GM12872 (cell line): ENCODE data around the gene ELP2.

Source experiments
- TF ChIP-seq, protein P1 (sequence below): IDR thresholded peaks from 3 replicates; pipeline ENCODE4 v1.5.1; 2011; ENCODE audit warnings: low read depth, mild to moderate bottlenecking, low read length, moderate library complexity; ENCODE audit not compliant: insufficient read depth

ELP2 gene

DNA sequence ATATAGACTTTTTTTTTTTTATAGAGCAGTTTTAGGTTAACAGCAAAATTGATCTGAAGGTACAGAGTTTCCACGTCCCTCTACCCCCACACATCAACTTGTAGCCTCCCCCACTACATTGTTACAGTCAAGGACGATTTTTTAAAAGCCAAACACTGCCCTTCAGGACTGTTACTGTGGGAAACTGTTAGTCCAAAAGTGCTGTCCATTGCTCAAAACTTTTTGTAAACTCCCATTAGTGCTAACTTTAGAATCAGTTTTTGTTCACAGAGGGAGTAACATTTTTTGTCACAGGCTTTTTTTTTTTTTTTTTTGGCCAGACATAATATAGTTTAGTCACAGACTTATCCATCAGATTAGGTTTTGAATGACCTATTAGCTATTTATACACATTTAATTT lies 24.1 kb downstream of the ELP2 start:
- TF ChIP-seq, protein P1, sequence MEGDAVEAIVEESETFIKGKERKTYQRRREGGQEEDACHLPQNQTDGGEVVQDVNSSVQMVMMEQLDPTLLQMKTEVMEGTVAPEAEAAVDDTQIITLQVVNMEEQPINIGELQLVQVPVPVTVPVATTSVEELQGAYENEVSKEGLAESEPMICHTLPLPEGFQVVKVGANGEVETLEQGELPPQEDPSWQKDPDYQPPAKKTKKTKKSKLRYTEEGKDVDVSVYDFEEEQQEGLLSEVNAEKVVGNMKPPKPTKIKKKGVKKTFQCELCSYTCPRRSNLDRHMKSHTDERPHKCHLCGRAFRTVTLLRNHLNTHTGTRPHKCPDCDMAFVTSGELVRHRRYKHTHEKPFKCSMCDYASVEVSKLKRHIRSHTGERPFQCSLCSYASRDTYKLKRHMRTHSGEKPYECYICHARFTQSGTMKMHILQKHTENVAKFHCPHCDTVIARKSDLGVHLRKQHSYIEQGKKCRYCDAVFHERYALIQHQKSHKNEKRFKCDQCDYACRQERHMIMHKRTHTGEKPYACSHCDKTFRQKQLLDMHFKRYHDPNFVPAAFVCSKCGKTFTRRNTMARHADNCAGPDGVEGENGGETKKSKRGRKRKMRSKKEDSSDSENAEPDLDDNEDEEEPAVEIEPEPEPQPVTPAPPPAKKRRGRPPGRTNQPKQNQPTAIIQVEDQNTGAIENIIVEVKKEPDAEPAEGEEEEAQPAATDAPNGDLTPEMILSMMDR: no peak

DNA sequence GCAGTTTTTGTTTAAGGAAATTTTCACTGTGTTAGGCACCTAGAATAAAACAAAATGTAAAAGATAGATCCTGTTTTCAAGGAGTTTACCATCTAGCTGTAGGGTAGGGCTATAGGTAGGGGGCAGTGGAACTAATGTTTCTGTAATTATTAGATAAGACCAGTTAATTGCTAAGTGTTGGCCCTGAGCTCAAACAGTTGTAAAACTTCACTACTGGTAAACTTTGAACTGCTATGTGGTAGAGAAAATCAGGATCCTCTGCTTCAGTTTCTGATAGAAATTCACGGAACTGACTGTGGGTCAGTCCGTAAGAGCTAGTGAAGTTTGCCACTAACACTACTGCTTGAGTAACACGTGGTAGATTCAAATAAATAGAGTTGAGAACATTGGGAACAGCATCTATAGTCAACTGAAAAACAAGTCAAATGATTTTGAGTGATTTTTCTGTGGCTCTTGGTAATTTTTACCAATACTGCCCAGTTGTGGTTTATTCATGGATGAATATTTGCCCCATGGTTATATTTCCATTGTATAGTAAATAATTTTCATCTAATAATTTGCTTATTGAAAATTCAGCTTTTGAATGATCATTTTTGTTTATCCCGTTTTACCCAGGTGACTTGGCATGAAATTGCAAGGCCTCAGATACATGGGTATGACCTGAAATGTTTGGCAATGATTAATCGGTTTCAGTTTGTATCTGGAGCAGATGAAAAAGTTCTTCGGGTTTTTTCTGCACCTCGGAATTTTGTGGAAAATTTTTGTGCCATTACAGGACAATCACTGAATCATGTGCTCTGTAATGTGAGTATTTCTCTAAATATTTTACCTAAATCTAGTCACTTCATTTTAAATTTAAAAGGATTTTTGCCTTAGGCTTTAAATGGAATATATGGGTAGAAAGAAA lies 26.4 kb downstream of the ELP2 start:
- TF ChIP-seq, protein P1: no peak

DNA sequence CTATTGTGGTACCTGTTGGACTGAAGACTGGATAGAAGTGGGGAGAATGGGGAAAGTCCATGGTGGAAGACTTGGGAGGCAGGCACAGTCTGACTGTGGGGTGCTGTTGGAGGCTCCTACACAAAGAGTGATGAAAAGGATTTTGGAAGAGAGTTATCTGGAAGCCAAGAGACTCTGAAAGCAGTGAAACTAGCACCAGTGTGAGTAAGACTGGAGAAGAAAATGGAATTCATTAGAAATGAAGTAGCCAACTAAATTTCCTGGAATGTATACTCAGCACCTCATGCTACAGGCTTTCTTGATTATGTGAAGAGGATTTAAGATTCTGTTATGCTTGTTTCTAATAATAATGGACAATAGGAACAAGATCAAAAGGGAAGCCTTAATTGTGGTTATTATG lies 27.7 kb downstream of the ELP2 start:
- TF ChIP-seq, protein P1: no peak

DNA sequence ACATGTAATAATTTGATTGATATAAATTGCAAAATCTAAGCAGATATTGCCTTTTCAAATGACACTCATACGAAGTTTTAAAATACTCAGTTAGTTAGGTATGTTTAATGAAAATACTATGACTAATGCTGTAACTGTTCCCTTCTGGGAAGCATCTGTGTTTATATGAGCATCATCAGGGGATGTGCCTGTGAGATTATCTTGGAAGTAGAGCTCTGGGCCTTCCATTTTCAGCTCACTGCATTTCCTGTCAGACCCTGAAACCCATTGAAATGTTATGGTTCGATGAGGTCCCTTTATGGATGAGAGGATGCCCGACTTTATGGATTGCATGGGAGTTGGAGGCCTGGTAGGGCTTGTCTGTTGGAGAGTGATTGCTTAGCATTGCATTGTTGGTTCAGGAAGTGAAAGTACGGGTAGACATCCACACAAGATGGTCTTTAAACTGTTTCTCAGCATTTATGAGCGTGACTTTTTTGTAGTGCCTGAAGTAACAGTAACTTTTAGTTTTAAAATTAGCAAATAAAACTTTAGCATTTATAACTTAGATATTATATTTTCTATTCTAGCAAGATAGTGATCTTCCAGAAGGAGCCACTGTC lies 28.7 kb downstream of the ELP2 start:
- TF ChIP-seq, protein P1: no peak

DNA sequence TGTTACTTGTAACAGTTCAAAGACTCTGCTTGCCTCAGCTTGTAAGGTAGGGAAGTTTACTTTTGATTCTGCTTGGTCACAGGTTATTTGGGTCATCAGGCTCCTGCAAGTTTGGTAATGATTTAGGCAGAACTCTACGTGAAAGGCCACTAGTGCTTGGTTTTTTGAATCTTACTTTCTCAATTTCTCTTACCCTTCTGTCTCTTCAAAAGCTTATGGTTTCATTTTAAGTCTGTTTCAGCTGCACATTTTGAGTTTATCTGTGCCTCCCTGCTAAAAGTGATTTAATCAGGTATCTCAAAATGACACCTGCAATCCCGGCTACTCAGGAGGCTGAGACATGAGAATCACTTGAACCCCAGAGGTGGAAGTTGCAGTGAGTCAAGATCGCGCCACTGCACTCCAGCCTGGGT lies 31.3 kb downstream of the ELP2 start:
- TF ChIP-seq, protein P1: no peak

DNA sequence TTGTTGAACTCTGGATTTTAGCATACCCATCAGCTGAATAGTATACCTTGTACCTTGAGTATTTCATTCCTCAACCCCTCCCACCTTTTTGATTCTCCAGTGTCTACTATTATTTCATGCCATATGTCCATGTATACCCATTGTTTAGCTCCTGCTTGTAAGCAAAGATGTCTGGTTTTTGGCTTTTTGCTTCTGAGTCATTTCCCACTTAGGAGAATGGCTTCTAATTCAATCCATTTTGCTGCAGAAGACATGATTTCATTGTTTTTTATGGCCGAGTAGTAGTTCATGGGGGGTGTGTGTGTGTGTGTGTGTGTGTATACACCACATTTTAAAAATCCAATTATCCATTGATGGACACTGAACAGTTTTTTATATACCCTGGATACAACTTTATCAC lies 33.3 kb downstream of the ELP2 start:
- TF ChIP-seq, protein P1: no peak

DNA sequence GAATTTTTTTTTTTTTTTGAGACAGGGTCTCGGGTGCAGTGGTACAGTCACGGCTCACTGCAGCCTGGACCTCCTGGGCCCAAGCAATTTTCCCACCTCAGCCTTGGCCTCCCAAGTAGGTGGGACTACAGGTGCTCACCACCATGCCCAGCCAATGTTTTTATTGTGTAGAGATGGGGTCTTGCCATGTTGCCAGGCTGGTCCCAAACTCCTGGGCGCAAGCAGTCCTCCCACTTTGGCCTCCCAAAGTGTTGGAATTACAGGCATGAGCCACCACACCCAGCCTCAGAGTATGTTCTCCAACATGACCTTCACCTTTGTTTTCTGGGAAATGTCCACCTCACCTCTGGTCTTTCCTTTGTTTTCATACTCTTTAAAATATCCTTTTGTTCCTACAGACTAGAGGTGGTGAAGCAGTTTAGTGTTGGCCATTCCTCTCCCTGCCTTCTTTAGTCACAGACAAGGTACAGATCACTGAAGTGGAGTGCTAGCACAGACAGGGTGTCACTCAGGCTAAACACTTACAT lies 38.1 kb downstream of the ELP2 start:
- TF ChIP-seq, protein P1: no peak
